GM10266 (cell line): ENCODE measurements around the gene RSU1.
A peak's percentile ranks its signal among the peaks of the same experiment; 100 is the strongest.

Source experiments
- DNase-seq: peaks from one replicate; pipeline ENCODE4 v3.0.0; 2012; ENCODE audit errors: extremely low spot score
- TF ChIP-seq, protein P1 (sequence below): IDR thresholded peaks from 2 replicates; pipeline ENCODE4 v1.5.1; 2012; ENCODE audit warnings: mild to moderate bottlenecking, low read depth; ENCODE audit not compliant: control insufficient read depth, insufficient read depth; ENCODE audit errors: missing control alignments

Gene RSU1

DNA sequence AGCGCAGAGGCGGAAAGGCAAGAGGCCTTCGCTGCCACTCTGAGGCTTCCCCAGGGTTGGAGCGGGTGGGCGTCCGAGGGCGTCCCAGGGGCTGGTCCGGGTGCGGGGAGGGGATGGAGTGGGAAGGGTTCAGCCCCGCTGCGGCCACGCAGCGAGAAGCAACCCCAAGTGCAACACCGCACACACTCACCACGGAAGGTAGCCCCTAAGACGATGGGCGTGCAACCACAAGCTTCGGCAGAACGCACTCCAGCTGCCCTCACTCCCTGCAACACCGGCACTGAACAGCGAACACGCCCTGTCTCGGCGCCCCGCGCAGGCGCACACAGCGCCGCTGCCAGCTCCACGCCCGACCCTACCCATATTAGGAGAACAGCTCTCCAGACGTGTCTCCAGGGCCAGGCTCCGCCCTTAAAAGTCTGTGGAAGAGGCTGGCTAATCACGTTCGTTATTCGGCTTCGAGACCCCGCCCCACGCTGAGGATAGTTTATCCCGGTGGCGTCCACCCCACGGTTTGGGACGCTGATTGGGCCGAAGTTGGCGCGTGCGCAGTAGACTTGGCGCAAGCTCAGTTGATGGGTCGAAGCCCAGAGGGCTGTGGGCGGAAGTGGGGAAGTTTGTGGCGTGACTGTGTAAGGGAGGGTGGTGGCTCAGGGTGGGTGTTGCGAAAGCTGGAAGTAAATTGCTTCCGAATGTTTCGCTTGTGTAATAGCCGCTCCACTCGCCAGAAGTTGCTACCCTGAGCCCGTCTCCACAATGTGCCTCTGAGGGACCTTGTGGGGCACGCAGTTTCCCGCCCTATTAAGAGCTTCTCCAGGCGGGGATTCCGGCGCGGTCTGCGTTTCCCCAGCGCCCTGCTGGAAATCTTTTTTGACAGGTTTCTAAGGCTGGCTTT, at the start of gene RSU1:
TSS of gene RSU1 (minus strand) at position 300 of the 895 bp plus-strand sequence. CDS start 343 bp downstream, outside the sequence.
- peak; percentile 92 for DNase-seq
- TF ChIP-seq, protein P1, sequence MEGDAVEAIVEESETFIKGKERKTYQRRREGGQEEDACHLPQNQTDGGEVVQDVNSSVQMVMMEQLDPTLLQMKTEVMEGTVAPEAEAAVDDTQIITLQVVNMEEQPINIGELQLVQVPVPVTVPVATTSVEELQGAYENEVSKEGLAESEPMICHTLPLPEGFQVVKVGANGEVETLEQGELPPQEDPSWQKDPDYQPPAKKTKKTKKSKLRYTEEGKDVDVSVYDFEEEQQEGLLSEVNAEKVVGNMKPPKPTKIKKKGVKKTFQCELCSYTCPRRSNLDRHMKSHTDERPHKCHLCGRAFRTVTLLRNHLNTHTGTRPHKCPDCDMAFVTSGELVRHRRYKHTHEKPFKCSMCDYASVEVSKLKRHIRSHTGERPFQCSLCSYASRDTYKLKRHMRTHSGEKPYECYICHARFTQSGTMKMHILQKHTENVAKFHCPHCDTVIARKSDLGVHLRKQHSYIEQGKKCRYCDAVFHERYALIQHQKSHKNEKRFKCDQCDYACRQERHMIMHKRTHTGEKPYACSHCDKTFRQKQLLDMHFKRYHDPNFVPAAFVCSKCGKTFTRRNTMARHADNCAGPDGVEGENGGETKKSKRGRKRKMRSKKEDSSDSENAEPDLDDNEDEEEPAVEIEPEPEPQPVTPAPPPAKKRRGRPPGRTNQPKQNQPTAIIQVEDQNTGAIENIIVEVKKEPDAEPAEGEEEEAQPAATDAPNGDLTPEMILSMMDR = no peak

DNA sequence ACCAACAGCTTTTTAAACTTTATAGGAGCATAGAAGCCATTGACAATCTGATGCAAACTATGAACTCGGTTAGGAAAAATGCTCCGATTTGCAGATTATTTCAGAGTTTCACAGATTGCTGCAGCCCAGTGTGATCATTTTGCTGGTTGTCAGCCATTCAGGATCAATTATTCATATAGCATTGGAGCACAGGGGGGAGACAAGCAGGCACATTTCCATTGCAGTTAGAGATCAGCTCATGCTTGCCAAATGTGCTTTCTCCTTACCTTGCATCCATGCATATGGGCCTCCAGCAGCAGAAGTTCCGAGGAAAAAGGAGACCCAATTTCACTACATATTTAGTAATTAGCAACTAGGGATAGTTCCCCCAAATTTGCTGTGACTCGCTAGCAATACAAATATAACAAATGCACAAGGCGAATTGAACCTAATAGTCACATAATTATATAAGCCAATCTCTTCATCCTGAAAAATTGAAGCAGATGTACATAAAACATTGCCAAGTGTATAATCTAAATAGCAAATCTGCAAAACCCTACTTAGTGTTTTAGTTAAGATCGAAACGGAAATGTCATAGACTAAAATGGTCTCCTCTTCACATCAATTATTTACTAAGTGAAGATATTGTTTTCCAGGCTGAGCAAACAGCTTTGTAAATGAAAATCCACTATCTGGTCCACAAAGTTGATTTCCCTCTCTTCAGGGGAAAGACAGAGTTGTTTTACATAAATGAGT, 49.5 kb upstream of the RSU1 start:
- DNase-seq = no peak

DNA sequence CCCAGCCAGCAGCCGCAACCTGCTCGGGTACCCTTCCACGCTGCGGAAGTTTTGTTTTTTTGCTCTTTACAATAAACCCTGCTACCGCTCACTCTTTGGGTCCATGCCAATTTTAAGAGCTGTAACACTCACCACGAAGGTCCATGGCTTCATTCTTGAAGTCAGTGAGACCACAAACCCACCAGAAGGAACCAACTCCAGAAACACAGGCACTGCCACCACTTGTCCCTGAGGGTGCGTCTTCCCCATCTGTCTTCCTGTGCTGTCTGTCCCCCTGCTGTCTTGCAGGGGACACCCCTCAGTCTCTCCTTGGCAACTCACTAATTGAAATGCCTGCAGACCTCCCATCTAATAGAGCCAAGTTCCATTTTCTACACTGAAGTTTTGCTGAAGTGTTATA, 48.5 kb upstream of the RSU1 start:
- no peak for DNase-seq
- TF ChIP-seq, protein P1 = no peak

More for the DNA sequence above, 49.5 kb upstream of the RSU1 start:
- TF ChIP-seq, protein P1 = no peak

DNA sequence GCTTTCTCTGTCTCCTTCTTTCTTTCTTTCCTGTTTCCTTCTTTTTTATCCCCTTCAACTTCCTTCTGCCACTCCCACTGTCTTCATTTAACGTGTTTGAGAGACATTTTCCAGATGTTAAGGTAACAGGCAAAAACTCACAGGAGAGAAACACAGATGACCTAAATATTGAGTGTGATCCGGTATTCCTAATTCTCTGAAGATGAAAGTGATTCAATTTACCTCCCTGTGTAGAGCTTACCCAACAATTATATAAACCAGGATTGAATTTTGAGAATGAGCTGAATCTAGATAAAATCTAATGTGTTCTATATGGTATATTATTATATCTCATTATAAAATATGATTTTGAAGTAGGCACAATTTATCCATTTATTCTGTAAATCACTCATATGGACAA, 46.5 kb upstream of the RSU1 start:
- no peak for DNase-seq
- TF ChIP-seq, protein P1 = no peak

DNA sequence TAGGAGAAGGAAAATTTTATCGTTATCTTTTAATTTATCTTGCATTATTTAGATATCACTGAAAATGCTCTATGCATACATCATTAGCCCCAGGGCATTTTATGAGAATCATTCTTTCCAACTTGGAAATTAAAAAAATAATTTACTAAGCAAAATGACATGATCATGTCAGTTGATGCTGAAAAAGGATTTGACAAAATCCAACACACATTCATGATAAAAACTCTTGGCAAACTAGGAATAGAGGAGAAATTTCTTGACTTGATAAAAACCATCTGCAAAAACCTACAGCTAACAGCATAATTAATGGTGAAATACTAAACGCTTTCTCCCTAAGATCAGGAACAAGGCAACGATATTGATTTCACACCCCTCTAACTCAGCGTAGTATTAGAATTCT, 40.2 kb upstream of the RSU1 start:
- no peak for DNase-seq
- TF ChIP-seq, protein P1 = no peak

DNA sequence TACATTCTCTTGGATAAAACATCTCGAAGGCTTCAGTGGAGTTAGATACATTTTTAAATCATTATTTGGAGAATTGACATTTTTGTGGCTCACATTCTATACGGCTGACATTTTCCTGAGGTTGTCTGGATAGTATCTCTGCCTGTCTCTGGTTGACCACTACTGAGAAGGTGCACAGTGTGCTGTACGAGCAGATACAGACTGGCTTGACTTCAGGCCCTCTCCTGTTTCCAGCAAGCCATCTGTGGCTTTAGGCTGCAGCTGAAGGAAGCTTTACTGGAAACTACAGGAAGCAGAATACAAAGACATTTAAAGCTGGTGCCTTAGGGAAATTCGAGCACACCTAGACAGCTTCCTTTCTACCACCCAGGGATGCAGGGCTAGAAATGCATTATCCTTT, 39.3 kb upstream of the RSU1 start:
- TF ChIP-seq, protein P1 = no peak
- no peak for DNase-seq
